ENCODE data around the gene AGBL1.

Gene AGBL1

GRCh38 chr15:86629409-86630356 is 550.0 kb downstream of the AGBL1 start:
- Histone ChIP-seq H3K27me3 (ENCODE audit: insufficient read depth, low read length, poor library complexity) (no peaks in the 10 kb centered on the region), H3K9ac (ENCODE audit: low read depth, low read length) (no peak overlapping the region), H3K9me3 (ENCODE audit: insufficient read depth, low read length, severe bottlenecking) (no peaks in the 10 kb centered on the region), H3K79me2 (ENCODE audit: insufficient read depth, low read length) (no peaks in the 10 kb centered on the region), H3K4me1 (ENCODE audit: insufficient read depth, low read length) (no peaks in the 10 kb centered on the region), H2AFZ (ENCODE audit: low read depth, low read length) (no peak overlapping the region), H3K27ac (ENCODE audit: low read length) (no peak overlapping the region), H4K20me1 (ENCODE audit: insufficient read depth, low read length) (no peaks in the 10 kb centered on the region), H3K4me3 (ENCODE audit: low read depth in 1 of 2, low read length in 2 of 2) (no peak overlapping the region), H3K4me2 (ENCODE audit: insufficient read depth, low read length) (no peak overlapping the region), H3K36me3 (ENCODE audit: insufficient read depth, low read length) (no peaks in the 10 kb centered on the region)
- ATAC-seq (ENCODE audit: insufficient read depth, low read depth) (no peak), DNase-seq (no peak)
- TF ChIP-seq CTCF (IDR thresholded peaks at IDR 0.05; ENCODE audit: borderline replicate concordance, extremely low read depth, low read length, poor library complexity, severe bottlenecking), result no peak

- H2AFZ ChIP-seq (ENCODE audit: low read depth, low read length), result no peak overlapping the region
- no peak overlapping the region for H3K9ac ChIP-seq (ENCODE audit: low read depth, low read length)
- DNase-seq (no peak), ATAC-seq (ENCODE audit: insufficient read depth, low read depth) (no peak)
- no peaks in the 10 kb centered on the region for H3K4me1 ChIP-seq (ENCODE audit: insufficient read depth, low read length)
- H3K4me3 ChIP-seq (ENCODE audit: low read depth in 1 of 2, low read length in 2 of 2), result no peak overlapping the region
- TF ChIP-seq CTCF (IDR thresholded peaks at IDR 0.05; ENCODE audit: borderline replicate concordance, extremely low read depth, low read length, poor library complexity, severe bottlenecking) (no peak), EZH2 (IDR thresholded peaks at IDR 0.05; ENCODE audit: borderline replicate concordance, low read depth, low read length, severe bottlenecking) (no peak)
- no peak overlapping the region for H3K4me2 ChIP-seq (ENCODE audit: insufficient read depth, low read length)
- H3K36me3 ChIP-seq (ENCODE audit: insufficient read depth, low read length), result no peaks in the 10 kb centered on the region
- no peaks in the 10 kb centered on the region for H3K27me3 ChIP-seq (ENCODE audit: insufficient read depth, low read length, poor library complexity)
- H4K20me1 ChIP-seq (ENCODE audit: insufficient read depth, low read length), result no peaks in the 10 kb centered on the region
- H3K27ac ChIP-seq (ENCODE audit: low read length), result no peak overlapping the region
- no peaks in the 10 kb centered on the region for H3K79me2 ChIP-seq (ENCODE audit: insufficient read depth, low read length)
- H3K9me3 ChIP-seq (ENCODE audit: insufficient read depth, low read length, severe bottlenecking), result no peaks in the 10 kb centered on the region
Observed at GRCh38 chr15:86630946-86631345, 551.3 kb downstream of the AGBL1 start.

DNA sequence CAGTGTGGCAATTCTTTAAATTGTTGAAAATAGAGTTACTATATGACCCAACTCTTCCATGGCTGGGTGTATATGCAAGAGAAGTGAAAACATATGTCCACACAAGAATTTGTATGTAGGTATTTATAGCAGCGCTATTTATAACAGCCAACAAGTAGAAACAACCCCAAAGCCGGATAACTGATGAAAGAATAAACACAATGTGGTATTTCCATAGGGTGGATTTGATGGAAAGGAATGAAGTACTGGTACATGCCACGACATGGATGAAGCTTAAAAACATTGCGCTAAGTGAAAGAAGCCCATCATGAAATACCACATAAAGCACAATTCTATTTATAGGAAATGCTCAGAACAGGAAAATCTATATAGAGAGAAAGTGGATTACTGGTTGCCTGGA is 554.5 kb downstream of the AGBL1 start:
- H3K4me3 ChIP-seq (ENCODE audit: low read depth in 1 of 2, low read length in 2 of 2), result no peak overlapping the region
- TF ChIP-seq EZH2 (IDR thresholded peaks at IDR 0.05; ENCODE audit: borderline replicate concordance, low read depth, low read length, severe bottlenecking), result no peak
- no peak for TF ChIP-seq CTCF (IDR thresholded peaks at IDR 0.05; ENCODE audit: borderline replicate concordance, extremely low read depth, low read length, poor library complexity, severe bottlenecking)
- H3K27ac ChIP-seq (ENCODE audit: low read length), result no peak overlapping the region
- no peak overlapping the region for H2AFZ ChIP-seq (ENCODE audit: low read depth, low read length)
- no peaks in the 10 kb centered on the region for H3K9me3 ChIP-seq (ENCODE audit: insufficient read depth, low read length, severe bottlenecking)
- H3K36me3 ChIP-seq (ENCODE audit: insufficient read depth, low read length), result no peaks in the 10 kb centered on the region
- H3K4me2 ChIP-seq (ENCODE audit: insufficient read depth, low read length), result no peak overlapping the region
- no peaks in the 10 kb centered on the region for H3K79me2 ChIP-seq (ENCODE audit: insufficient read depth, low read length)
- no peaks in the 10 kb centered on the region for H3K27me3 ChIP-seq (ENCODE audit: insufficient read depth, low read length, poor library complexity)
- H3K9ac ChIP-seq (ENCODE audit: low read depth, low read length), result no peak overlapping the region
- ATAC-seq (ENCODE audit: insufficient read depth, low read depth) (no peak), DNase-seq (no peak)
- no peaks in the 10 kb centered on the region for H4K20me1 ChIP-seq (ENCODE audit: insufficient read depth, low read length)
- H3K4me1 ChIP-seq (ENCODE audit: insufficient read depth, low read length), result no peaks in the 10 kb centered on the region

All from DND-41 (cell line).